Measurements from ENCODE around the gene SUGCT.

Gene SUGCT

GRCh38 chr7:40800771-40801170 lies 666.0 kb downstream of the SUGCT start:
- DNase-seq = no peak

GRCh38 chr7:40802497-40802896 lies 667.7 kb downstream of the SUGCT start:
- DNase-seq = no peak

GRCh38 chr7:40804477-40805215 lies 669.8 kb downstream of the SUGCT start:
- DNase-seq = no peak

- no peak for DNase-seq
Measured at GRCh38 chr7:40805361-40805760, 670.6 kb downstream of the SUGCT start.

GRCh38 chr7:40808378-40808942 lies 673.7 kb downstream of the SUGCT start:
- DNase-seq = no peak

- no peak for DNase-seq
Measured at GRCh38 chr7:40810274-40810673, 675.5 kb downstream of the SUGCT start.

- DNase-seq = no peak
Measured at GRCh38 chr7:40811666-40812065, 676.9 kb downstream of the SUGCT start.

- no peak for DNase-seq
Measured at GRCh38 chr7:40815022-40815421, 680.2 kb downstream of the SUGCT start.

- DNase-seq = no peak
Measured at GRCh38 chr7:40815512-40815911, 680.7 kb downstream of the SUGCT start.

- DNase-seq = no peak
Measured at GRCh38 chr7:40822861-40823260, 688.1 kb downstream of the SUGCT start.

GRCh38 chr7:40824461-40824860 lies 689.7 kb downstream of the SUGCT start:
- DNase-seq = no peak

GRCh38 chr7:40826411-40827221 lies 691.8 kb downstream of the SUGCT start:
- no peak for DNase-seq

GRCh38 chr7:40827222-40828085 lies 692.6 kb downstream of the SUGCT start:
- no peak for DNase-seq

- no peak for DNase-seq
Measured at GRCh38 chr7:40828686-40829600, 694.1 kb downstream of the SUGCT start.

GRCh38 chr7:40833191-40833887 lies 698.5 kb downstream of the SUGCT start:
- no peak for DNase-seq

GRCh38 chr7:40833888-40834234 lies 699.1 kb downstream of the SUGCT start:
- no peak for DNase-seq

GRCh38 chr7:40836218-40836617 lies 701.4 kb downstream of the SUGCT start:
- no peak for DNase-seq

- DNase-seq = no peak
Measured at GRCh38 chr7:40839881-40840280, 705.1 kb downstream of the SUGCT start.

- DNase-seq = no peak
Measured at GRCh38 chr7:40840990-40841389, 706.2 kb downstream of the SUGCT start.

GRCh38 chr7:40842641-40843040 lies 707.8 kb downstream of the SUGCT start:
- DNase-seq = no peak

GRCh38 chr7:40843338-40843985 lies 708.7 kb downstream of the SUGCT start:
- DNase-seq = no peak
